GM19324 (cell line): Measurements from ENCODE around the gene MCU.
"Not testable (repeated sequence)": the region's sequence is repeated elsewhere in the genome, so short reads cannot be mapped to it uniquely, and the experiment has no call there.

Experiments used
- ATAC-seq: cut with Tn5 transposase; IDR thresholded peaks from one replicate; pipeline ENCODE4 v1.9.1; 2021; ENCODE audit warnings: mild to moderate bottlenecking, moderate library complexity; ENCODE audit not compliant: unreplicated experiment, low FRiP score

Gene MCU

GRCh38 chr10:72685264-72685921, 6.5 kb upstream of the MCU start:
- no peak for ATAC-seq

GRCh38 chr10:72686430-72686829, 5.5 kb upstream of the MCU start:
- not testable (repeated sequence) for ATAC-seq

GRCh38 chr10:72687035-72687434, 4.9 kb upstream of the MCU start:
- ATAC-seq, result no peak

- no peak for ATAC-seq
Measured at GRCh38 chr10:72688208-72688651, 3.7 kb upstream of the MCU start.

GRCh38 chr10:72689660-72690059, 2.3 kb upstream of the MCU start:
- no peak for ATAC-seq

GRCh38 chr10:72690071-72690755, 1.7 kb upstream of the MCU start:
- ATAC-seq, result no peak

- no peak for ATAC-seq
Measured at GRCh38 chr10:72691470-72691862, 477 bp upstream of the MCU start.

- peak; percentile 3 for ATAC-seq
Measured at GRCh38 chr10:72692744-72692993, 726 bp downstream of the MCU start.

- ATAC-seq, result no peak
Measured at GRCh38 chr10:72692994-72693781, 1.2 kb downstream of the MCU start.

GRCh38 chr10:72694476-72695369, 2.8 kb downstream of the MCU start:
- ATAC-seq, result no peak

GRCh38 chr10:72695496-72695895, 3.6 kb downstream of the MCU start:
- no peak for ATAC-seq

- ATAC-seq, result no peak
Measured at GRCh38 chr10:72697716-72698115, 5.8 kb downstream of the MCU start.

- ATAC-seq, result not testable (repeated sequence)
Measured at GRCh38 chr10:72702465-72702864, 10.5 kb downstream of the MCU start.

GRCh38 chr10:72702868-72703581, 11.1 kb downstream of the MCU start:
- no peak for ATAC-seq

- no peak for ATAC-seq
Measured at GRCh38 chr10:72704117-72704516, 12.2 kb downstream of the MCU start.

GRCh38 chr10:72709041-72709440, 17.1 kb downstream of the MCU start:
- ATAC-seq, result no peak

- no peak for ATAC-seq
Measured at GRCh38 chr10:72712136-72712535, 20.2 kb downstream of the MCU start.

- ATAC-seq, result no peak
Measured at GRCh38 chr10:72719941-72720592, 28.1 kb downstream of the MCU start.

- no peak for ATAC-seq
Measured at GRCh38 chr10:72720814-72721660, 29.1 kb downstream of the MCU start.
